Activated B cell treated with CpG ODN at 0.5 μM for 24 hours (primary cell): Measurements from ENCODE around the gene GMPR. TPM values are rescaled to one million over a fixed set of nuclear protein-coding genes. Genes with fewer than 3 reads are reported as not detected.
"Not testable (repeated sequence)": the region's sequence is repeated elsewhere in the genome, so short reads cannot be mapped to it uniquely, and the experiment has no call there.

Experiments used
- ATAC-seq: fragments of 200-7000 bp; cut with Tn5 transposase; one replicate; pipeline ENCODE4 v1.10.0; 2021; ENCODE audit warnings: low read depth, mild to moderate bottlenecking, moderate library complexity
- CTCF ChIA-PET: fragments of 350-600 bp; sonication (Branson Sonifier 250); formaldehyde crosslinking; loops from one replicate; lab custom pipeline; 2021; ENCODE audit warnings: antibody characterized with exemption; lab: Charles Lee
- POLR2A ChIA-PET: fragments of 350-600 bp; sonication (Branson Sonifier 250); formaldehyde crosslinking; loops from one replicate; lab custom pipeline; 2021; ENCODE audit warnings: antibody characterized with exemption; lab: Charles Lee
- DNase-seq: peaks from one replicate; pipeline ENCODE4 v3.0.0; 2022
- H3K27ac Mint-ChIP-seq: one replicate; pipeline ENCODE4 v1.8.0; 2020; ENCODE audit warnings: mixed read lengths
- H3K27me3 Mint-ChIP-seq: one replicate; pipeline ENCODE4 v1.8.0; 2021; ENCODE audit warnings: mixed read lengths
- H3K36me3 Mint-ChIP-seq: one replicate; pipeline ENCODE4 v1.8.0; 2021; ENCODE audit warnings: low read depth, mixed read lengths
- H3K4me1 Mint-ChIP-seq: one replicate; pipeline ENCODE4 v1.8.0; 2021; ENCODE audit warnings: mixed read lengths
- H3K4me3 Mint-ChIP-seq: one replicate; pipeline ENCODE4 v1.8.0; 2020; ENCODE audit warnings: mild to moderate bottlenecking, mixed read lengths
- H3K9me3 Mint-ChIP-seq: one replicate; pipeline ENCODE4 v1.8.0; 2020; ENCODE audit warnings: mixed read lengths
- CTCF ChIP-seq: fragments of 200-600 bp; IDR thresholded peaks from one replicate; pipeline ENCODE4 v1.8.0; 2022; ENCODE audit warnings: antibody characterized with exemption, mild to moderate bottlenecking
- intact Hi-C: fragments of 100-400 bp; cut with micrococcal nuclease; formaldehyde crosslinking; loops from one replicate; pipeline ENCODE4 v1.15.1; 2024
- total RNA-seq: library from RNA; stranded (reverse); gene quantifications from 2 replicates; pipeline ENCODE4 v1.2.3, GENCODE V29; 2022

GMPR gene
- total RNA-seq, 1 donor from 2014 or later = 0.47 TPM

GRCh38 chr6:16258709-16259075 is 20.3 kb downstream of the GMPR start:
- no peak overlapping the region for H3K4me3 Mint-ChIP-seq
- no peaks in the 10 kb centered on the region for H3K36me3 Mint-ChIP-seq
- DNase-seq (no peak), ATAC-seq (no peak)
- ChIA-PET POLR2A (no interaction called here), CTCF (no interaction called here)
- peaks cover 2% of the 10 kb centered on the region for H3K9me3 Mint-ChIP-seq
- TF ChIP-seq CTCF = no peak
- no peak overlapping the region for H3K27ac Mint-ChIP-seq
- intact Hi-C loops = no loop called here
- H3K4me1 Mint-ChIP-seq = no peaks in the 10 kb centered on the region
- peaks cover 8% of the 10 kb centered on the region for H3K27me3 Mint-ChIP-seq

- H3K9me3 Mint-ChIP-seq, CTCF ChIA-PET, POLR2A ChIA-PET, ATAC-seq, intact Hi-C loops, H3K27me3 Mint-ChIP-seq, H3K4me3 Mint-ChIP-seq, DNase-seq, H3K27ac Mint-ChIP-seq, H3K4me1 Mint-ChIP-seq, H3K36me3 Mint-ChIP-seq: not testable (repeated sequence)
These were observed 21.2 kb downstream of the GMPR start for GRCh38 chr6:16259604-16260003.

- ATAC-seq, H3K36me3 Mint-ChIP-seq, POLR2A ChIA-PET, H3K27ac Mint-ChIP-seq, H3K4me3 Mint-ChIP-seq, H3K9me3 Mint-ChIP-seq, DNase-seq, H3K4me1 Mint-ChIP-seq, intact Hi-C loops, H3K27me3 Mint-ChIP-seq, CTCF ChIA-PET: not testable (repeated sequence)
These were observed 22.2 kb downstream of the GMPR start for GRCh38 chr6:16260602-16261001.

GRCh38 chr6:16262773-16263172 is 24.4 kb downstream of the GMPR start:
- H3K36me3 Mint-ChIP-seq, H3K9me3 Mint-ChIP-seq, DNase-seq, H3K4me1 Mint-ChIP-seq, H3K27ac Mint-ChIP-seq, POLR2A ChIA-PET, ATAC-seq, H3K27me3 Mint-ChIP-seq, CTCF ChIA-PET, H3K4me3 Mint-ChIP-seq, intact Hi-C loops: not testable (repeated sequence)

GRCh38 chr6:16263464-16264099 is 25.2 kb downstream of the GMPR start:
- DNase-seq, H3K9me3 Mint-ChIP-seq, POLR2A ChIA-PET: not testable (repeated sequence)

GRCh38 chr6:16264785-16265184 is 26.4 kb downstream of the GMPR start:
- Mint-ChIP-seq H3K27ac (no peak overlapping the region), H3K4me1 (no peaks in the 10 kb centered on the region), H3K9me3 (no peaks in the 10 kb centered on the region), H3K4me3 (no peak overlapping the region), H3K27me3 (no peaks in the 10 kb centered on the region), H3K36me3 (no peaks in the 10 kb centered on the region)
- intact Hi-C loops = no loop called here
- no peak for DNase-seq
- ATAC-seq = no peak
- TF ChIP-seq CTCF = no peak
- POLR2A ChIA-PET = no interaction called here
- CTCF ChIA-PET = no interaction called here

More at GRCh38 chr6:16263464-16264099, 25.2 kb downstream of the GMPR start:
- H3K4me1 Mint-ChIP-seq, H3K4me3 Mint-ChIP-seq, H3K36me3 Mint-ChIP-seq, CTCF ChIA-PET, ATAC-seq, H3K27ac Mint-ChIP-seq, H3K27me3 Mint-ChIP-seq, intact Hi-C loops: not testable (repeated sequence)

GRCh38 chr6:16265351-16266341 is 27.3 kb downstream of the GMPR start:
- CTCF ChIA-PET = interaction anchor here (0.6 kb wide), 1 partner anchor 558 kb away, joined by 3 read pairs; no protein-coding TSS in a partner anchor
- intact Hi-C loops = no loop called here
- Mint-ChIP-seq H3K36me3 (no peaks in the 10 kb centered on the region), H3K27ac (no peak overlapping the region), H3K4me3 (no peak overlapping the region), H3K9me3 (no peaks in the 10 kb centered on the region), H3K27me3 (no peaks in the 10 kb centered on the region), H3K4me1 (no peaks in the 10 kb centered on the region)
- DNase-seq (no peak), ATAC-seq (no peak)
- TF ChIP-seq CTCF = no peak
- POLR2A ChIA-PET = no interaction called here
